Activated T-helper 2 cell treated with anti-CD3 and anti-CD28 coated beads, Interferon-gamma antibody, Interleukin-2, Interleukin-4, amounts not matched to agents 10 μg/mL and 5 μg/mL and 100 μg/mL, durations not matched to agents 14 hours and 24 hours and 36 hours (primary cell): Measurements from ENCODE around the gene ACOT9. TPM values are rescaled to one million over a fixed set of nuclear protein-coding genes. Genes with fewer than 3 reads are reported as not detected.
A peak's percentile ranks its signal among the peaks of the same experiment; 100 is the strongest.
"Not testable (repeated sequence)": the region's sequence is repeated elsewhere in the genome, so short reads cannot be mapped to it uniquely, and the experiment has no call there.

Experiments used
- DNase-seq: peaks from one replicate; pipeline ENCODE4 v3.0.0; 2021; ENCODE audit warnings: low spot score
- H3K27ac Mint-ChIP-seq: one replicate; pipeline ENCODE4 v1.8.0; 2021; ENCODE audit warnings: mixed read lengths
- H3K27me3 Mint-ChIP-seq: one replicate; pipeline ENCODE4 v1.8.0; 2021; ENCODE audit warnings: low read depth, mixed read lengths
- H3K36me3 Mint-ChIP-seq: one replicate; pipeline ENCODE4 v1.8.0; 2021; ENCODE audit warnings: low read depth, mixed read lengths
- H3K4me1 Mint-ChIP-seq: one replicate; pipeline ENCODE4 v1.8.0; 2021; ENCODE audit warnings: low read depth, mixed read lengths
- H3K4me3 Mint-ChIP-seq: one replicate; pipeline ENCODE4 v1.8.0; 2021; ENCODE audit warnings: low read depth, mild to moderate bottlenecking, moderate library complexity, mixed read lengths
- H3K9me3 Mint-ChIP-seq: one replicate; pipeline ENCODE4 v1.8.0; 2021; ENCODE audit warnings: mixed read lengths
- intact Hi-C: fragments of 100-400 bp; cut with micrococcal nuclease; formaldehyde crosslinking; loops from one replicate; pipeline ENCODE4 v1.15.1; 2023
- total RNA-seq: library from RNA; stranded (reverse); gene quantifications from 2 replicates; pipeline ENCODE4 v1.2.3, GENCODE V29; 2022

Gene ACOT9
- total RNA-seq, 1 donor from 2014 or later: 75.2 TPM

GRCh38 chrX:23727206-23727605, 15.9 kb downstream of the ACOT9 start:
- Mint-ChIP-seq H3K9me3 (no peaks in the 10 kb centered on the region), H3K36me3 (peaks cover 58% of the 10 kb centered on the region), H3K27me3 (no peaks in the 10 kb centered on the region), H3K4me1 (peaks cover 7% of the 10 kb centered on the region), H3K4me3 (no peak overlapping the region), H3K27ac (no peak overlapping the region)
- no peak for DNase-seq
- intact Hi-C loops: no loop called here

DNA sequence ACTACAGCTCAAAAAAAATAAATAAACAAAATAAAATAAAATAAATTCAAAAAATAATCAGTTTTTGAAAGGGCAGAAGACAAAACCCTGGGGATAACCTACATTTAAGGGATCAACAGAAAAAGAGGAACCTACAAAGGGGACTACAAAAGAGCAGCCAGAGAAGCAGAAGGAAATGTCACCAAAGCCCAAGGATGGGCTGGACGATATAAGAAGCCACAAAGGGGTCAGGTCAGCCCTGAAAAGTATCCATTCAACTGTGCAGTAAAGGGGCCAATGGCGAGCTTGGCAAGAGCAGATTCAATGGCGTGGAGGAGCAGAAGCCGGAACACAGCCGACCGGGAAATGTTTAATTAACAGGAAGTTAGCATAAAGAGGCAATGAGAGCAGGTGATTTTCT, 16.9 kb downstream of the ACOT9 start:
- no peak for DNase-seq
- Mint-ChIP-seq H3K4me3 (no peak overlapping the region), H3K27ac (no peak overlapping the region), H3K36me3 (peaks cover 51% of the 10 kb centered on the region), H3K4me1 (no peaks in the 10 kb centered on the region), H3K9me3 (no peaks in the 10 kb centered on the region), H3K27me3 (no peaks in the 10 kb centered on the region)
- intact Hi-C loops: no loop called here

DNA sequence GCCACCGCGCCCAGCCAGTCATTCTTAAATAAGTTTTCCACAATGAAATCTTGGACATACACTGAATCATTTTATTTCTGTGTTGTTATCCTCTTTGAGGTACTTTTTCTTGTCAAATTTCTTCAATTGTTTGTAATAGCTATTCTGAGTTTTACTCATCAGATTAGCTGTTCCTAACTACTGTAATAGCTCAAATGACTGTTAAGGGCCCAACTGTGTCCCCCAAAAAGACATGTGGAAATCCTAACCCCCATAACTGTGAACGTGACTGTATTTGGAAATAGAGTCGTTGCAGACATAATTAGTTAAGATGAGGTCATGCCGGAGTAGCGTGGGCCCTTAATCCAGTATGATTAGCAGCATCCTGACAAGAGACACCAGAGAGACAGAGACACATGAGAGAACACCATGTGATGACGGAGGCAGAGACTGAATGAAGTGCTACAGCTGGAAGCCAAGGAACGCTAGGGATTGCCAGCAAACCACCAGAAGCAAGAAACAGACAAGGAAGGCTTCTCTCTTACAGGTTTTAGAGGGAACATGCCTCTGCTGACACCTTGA, 22.9 kb downstream of the ACOT9 start:
- no peak for DNase-seq
- no peaks in the 10 kb centered on the region for H3K27me3 Mint-ChIP-seq
- no peak overlapping the region for H3K27ac Mint-ChIP-seq
- peaks cover 45% of the 10 kb centered on the region for H3K36me3 Mint-ChIP-seq
- H3K4me3 Mint-ChIP-seq: no peak overlapping the region
- H3K9me3 Mint-ChIP-seq: no peaks in the 10 kb centered on the region
- peaks cover 2% of the 10 kb centered on the region for H3K4me1 Mint-ChIP-seq
- intact Hi-C loops: no loop called here

DNA sequence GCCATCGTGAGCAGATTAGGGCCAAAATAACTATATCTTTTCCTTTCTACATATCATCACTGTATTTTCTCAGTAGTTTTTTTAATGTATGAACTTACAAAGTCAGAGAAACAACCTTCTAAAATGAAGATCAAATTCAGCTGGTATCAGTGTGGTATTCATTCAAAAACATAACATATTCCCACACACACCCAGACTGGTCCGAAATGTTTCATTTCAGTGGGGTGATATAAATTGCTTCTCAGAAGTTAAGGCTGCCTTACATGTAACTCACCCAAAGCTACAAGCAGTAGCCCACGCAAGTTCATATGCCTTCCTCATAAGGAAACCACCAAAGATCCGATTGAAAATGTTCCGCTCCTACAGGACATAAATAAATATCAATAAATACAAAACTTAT, 37.8 kb downstream of the ACOT9 start:
- H3K4me1 Mint-ChIP-seq: peaks cover 3% of the 10 kb centered on the region
- intact Hi-C loops: no loop called here
- DNase-seq: no peak
- no peaks in the 10 kb centered on the region for H3K9me3 Mint-ChIP-seq
- peaks cover 33% of the 10 kb centered on the region for H3K36me3 Mint-ChIP-seq
- no peak overlapping the region for H3K27ac Mint-ChIP-seq
- H3K4me3 Mint-ChIP-seq: no peak overlapping the region
- H3K27me3 Mint-ChIP-seq: no peaks in the 10 kb centered on the region

- H3K4me1 Mint-ChIP-seq: peaks cover 3% of the 10 kb centered on the region
- DNase-seq: no peak
- intact Hi-C loops: no loop called here
- H3K27ac Mint-ChIP-seq: no peak overlapping the region
- H3K9me3 Mint-ChIP-seq: no peaks in the 10 kb centered on the region
- H3K27me3 Mint-ChIP-seq: no peaks in the 10 kb centered on the region
- H3K4me3 Mint-ChIP-seq: no peak overlapping the region
- H3K36me3 Mint-ChIP-seq: peaks cover 31% of the 10 kb centered on the region
Measured at GRCh38 chrX:23704673-23705206, 38.3 kb downstream of the ACOT9 start.

DNA sequence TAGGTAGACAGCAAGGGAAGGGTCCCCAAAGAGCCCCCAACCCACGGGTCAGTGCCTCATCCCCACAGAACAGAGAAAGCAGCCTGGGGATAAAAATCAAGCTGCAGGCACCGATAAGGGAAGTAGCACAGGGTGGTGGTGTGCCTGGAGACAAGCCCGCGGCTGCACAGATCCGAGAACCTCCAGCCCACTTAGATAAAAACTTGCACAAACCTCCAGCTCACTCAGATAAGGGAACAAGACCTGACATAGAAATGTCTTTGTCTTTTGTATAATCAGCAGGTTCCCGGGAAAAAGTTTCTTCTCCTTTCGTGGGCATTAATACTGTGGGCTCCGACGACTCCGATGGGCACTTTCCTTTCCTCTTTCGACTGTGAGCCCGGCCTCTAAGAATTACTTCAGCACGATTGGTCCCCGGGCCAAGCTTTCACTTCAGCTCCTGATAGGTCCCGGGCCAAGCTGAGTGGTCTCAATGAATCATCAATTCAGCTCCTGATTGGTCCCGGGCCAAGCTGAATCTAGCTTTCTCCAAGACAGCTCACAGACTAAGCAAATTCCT, 43.4 kb downstream of the ACOT9 start:
- Mint-ChIP-seq H3K4me3 (no peak overlapping the region), H3K4me1 (peaks cover under 1% of the 10 kb centered on the region), H3K27ac (no peak overlapping the region), H3K27me3 (no peaks in the 10 kb centered on the region), H3K9me3 (no peaks in the 10 kb centered on the region), H3K36me3 (peaks cover 24% of the 10 kb centered on the region)
- no peak for DNase-seq
- intact Hi-C loops: no loop called here

- no peak overlapping the region for H3K27ac Mint-ChIP-seq
- intact Hi-C loops: loop anchor here (1.0 kb wide), 1 partner anchor 208 kb away; no protein-coding TSS in a partner anchor
- no peak for DNase-seq
- H3K27me3 Mint-ChIP-seq: no peaks in the 10 kb centered on the region
- no peak overlapping the region for H3K4me3 Mint-ChIP-seq
- no peaks in the 10 kb centered on the region for H3K4me1 Mint-ChIP-seq
- H3K36me3 Mint-ChIP-seq: no peaks in the 10 kb centered on the region
- no peaks in the 10 kb centered on the region for H3K9me3 Mint-ChIP-seq
Measured at GRCh38 chrX:23694606-23695005, 48.5 kb downstream of the ACOT9 start.

DNA sequence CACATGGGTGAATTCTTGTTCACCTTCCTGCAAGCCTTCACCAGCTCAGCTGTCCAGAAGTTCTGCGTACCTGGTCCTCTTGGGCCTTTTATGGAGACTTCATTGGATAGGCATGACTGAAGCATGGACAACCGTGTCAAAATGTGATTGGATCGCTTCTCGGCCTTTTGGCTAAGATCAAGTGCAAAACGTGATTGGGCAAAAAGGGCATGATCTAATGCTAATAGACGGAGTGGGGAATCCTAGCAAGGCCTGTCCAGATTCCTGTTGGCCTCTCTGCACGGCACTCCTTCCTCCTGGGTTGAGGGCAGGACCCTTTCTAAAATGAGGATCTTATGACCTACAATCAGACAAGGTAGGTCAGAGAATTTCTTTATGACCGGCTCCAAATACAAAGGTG, 50.9 kb downstream of the ACOT9 start:
- intact Hi-C loops: no loop called here
- H3K27me3 Mint-ChIP-seq: no peaks in the 10 kb centered on the region
- no peaks in the 10 kb centered on the region for H3K4me1 Mint-ChIP-seq
- no peak overlapping the region for H3K27ac Mint-ChIP-seq
- H3K4me3 Mint-ChIP-seq: no peak overlapping the region
- no peak for DNase-seq
- no peaks in the 10 kb centered on the region for H3K36me3 Mint-ChIP-seq
- H3K9me3 Mint-ChIP-seq: no peaks in the 10 kb centered on the region

DNA sequence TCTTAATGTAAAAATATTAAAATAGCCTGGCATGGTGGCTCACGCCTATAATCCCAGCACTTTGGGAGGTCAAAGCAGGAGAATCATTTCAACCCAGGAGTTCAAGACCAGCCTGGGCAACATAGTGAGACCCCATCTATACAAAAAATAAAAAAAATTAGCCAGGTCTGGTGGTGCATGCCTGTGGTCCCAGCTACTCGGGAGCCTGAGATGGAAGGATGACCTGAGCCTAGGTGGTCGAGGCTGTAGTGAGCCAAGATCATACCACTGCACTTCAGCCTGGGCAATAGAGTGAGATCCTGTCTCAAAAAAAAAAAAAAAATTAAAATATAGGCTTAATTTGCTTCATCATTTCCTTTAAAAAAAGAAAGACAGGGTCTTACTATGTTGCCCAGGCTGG, 66.6 kb downstream of the ACOT9 start:
- H3K4me1 Mint-ChIP-seq, H3K27me3 Mint-ChIP-seq, H3K27ac Mint-ChIP-seq, intact Hi-C loops, DNase-seq, H3K4me3 Mint-ChIP-seq, H3K9me3 Mint-ChIP-seq: not testable (repeated sequence)
- H3K36me3 Mint-ChIP-seq: peaks cover 27% of the 10 kb centered on the region

GRCh38 chrX:23673108-23673507, 70.0 kb downstream of the ACOT9 start:
- Mint-ChIP-seq H3K4me3 (no peak overlapping the region), H3K27me3 (no peaks in the 10 kb centered on the region), H3K9me3 (no peaks in the 10 kb centered on the region), H3K36me3 (peaks cover 26% of the 10 kb centered on the region), H3K4me1 (peaks cover 6% of the 10 kb centered on the region), H3K27ac (no peak overlapping the region)
- DNase-seq: no peak
- intact Hi-C loops: no loop called here

DNA sequence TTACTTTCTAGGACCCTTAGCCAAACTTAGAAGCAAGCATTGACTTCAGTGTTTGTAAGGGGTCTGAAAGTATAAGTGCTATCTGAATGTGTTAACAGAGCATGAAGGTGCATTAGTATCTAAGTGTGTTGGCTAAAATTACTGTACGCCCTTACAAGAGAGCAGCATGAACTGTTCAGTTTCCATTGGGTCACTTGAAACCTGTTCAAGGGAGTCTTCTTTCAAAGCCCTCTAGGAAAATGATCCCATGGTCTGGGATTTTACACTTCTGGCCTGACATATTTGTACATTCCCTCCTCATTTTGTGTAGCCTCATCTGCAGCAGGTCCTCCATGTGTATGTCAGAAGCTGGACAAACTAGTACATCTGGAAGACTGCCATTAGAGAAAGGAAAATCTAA, 72.5 kb downstream of the ACOT9 start:
- Mint-ChIP-seq H3K27me3 (no peaks in the 10 kb centered on the region), H3K36me3 (peaks cover 19% of the 10 kb centered on the region), H3K4me3 (no peak overlapping the region), H3K9me3 (no peaks in the 10 kb centered on the region), H3K4me1 (peaks cover 17% of the 10 kb centered on the region), H3K27ac (no peak overlapping the region)
- DNase-seq: no peak
- intact Hi-C loops: no loop called here

DNA sequence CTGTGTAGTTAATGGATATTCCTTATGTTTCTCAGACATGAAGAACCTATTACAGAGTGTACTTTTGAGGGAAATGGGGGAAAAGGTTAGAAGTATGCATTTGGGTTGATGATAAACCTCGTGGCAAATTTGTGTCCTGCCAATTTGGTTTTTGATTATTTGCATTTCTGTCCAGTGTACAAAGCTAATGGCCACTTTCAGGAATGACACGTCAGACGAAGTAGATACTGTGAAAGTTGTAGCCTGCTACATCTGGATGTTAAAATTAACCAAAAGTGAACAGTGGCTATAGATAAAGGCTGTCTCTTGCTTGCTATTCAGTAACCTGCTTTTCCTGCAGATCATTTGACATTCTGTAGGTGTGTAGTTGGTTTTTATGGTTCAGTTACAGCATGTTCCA, 74.7 kb downstream of the ACOT9 start:
- Mint-ChIP-seq H3K9me3 (no peaks in the 10 kb centered on the region), H3K4me1 (peaks cover 17% of the 10 kb centered on the region), H3K27ac (peak overlapping the region; percentile 81), H3K4me3 (peak overlapping the region; percentile 86), H3K27me3 (no peaks in the 10 kb centered on the region), H3K36me3 (peaks cover 14% of the 10 kb centered on the region)
- intact Hi-C loops: loop anchor here (10.0 kb wide), 3 partner anchors 236 to 476 kb away; partner anchors contain the start of genes APOO, CXorf58, KLHL15 and ZFX
- DNase-seq: no peak

- Mint-ChIP-seq H3K27ac (peak within 1 kb of the TSS; percentile 83), H3K9me3 (no peaks in the 10 kb centered on the region), H3K36me3 (peaks cover 12% of the 10 kb centered on the region), H3K4me1 (peaks cover 20% of the 10 kb centered on the region), H3K4me3 (peak within 1 kb of the TSS; percentile 86), H3K27me3 (no peaks in the 10 kb centered on the region)
- intact Hi-C loops: loop anchor here (2.0 to 10.0 kb wide), 4 partner anchors 75 to 477 kb away; partner anchors contain the start of genes ACOT9, APOO, CXorf58 and KLHL15
- peak; percentile 60 for DNase-seq
Measured at GRCh38 chrX:23667239-23668177, 75.6 kb downstream of the ACOT9 start, which contains the start of gene PRDX4. TSS of gene PRDX4 (plus strand) at chrX:23667493. CDS start at chrX:23667571, 78 bp downstream.
